Activated gamma-delta T cell (primary cell): Measurements from ENCODE around the gene CD47.

Source experiments
- DNase-seq: peaks from one replicate; lab custom pipeline; 2025; lab: John Stamatoyannopoulos, UW
- total RNA-seq, 2 donors: gene quantifications; one replicate each; lab custom pipeline; 2026; lab: John Stamatoyannopoulos, UW

Gene CD47
- total RNA-seq: 318 to 391 reads per million in 2 donors

DNA sequence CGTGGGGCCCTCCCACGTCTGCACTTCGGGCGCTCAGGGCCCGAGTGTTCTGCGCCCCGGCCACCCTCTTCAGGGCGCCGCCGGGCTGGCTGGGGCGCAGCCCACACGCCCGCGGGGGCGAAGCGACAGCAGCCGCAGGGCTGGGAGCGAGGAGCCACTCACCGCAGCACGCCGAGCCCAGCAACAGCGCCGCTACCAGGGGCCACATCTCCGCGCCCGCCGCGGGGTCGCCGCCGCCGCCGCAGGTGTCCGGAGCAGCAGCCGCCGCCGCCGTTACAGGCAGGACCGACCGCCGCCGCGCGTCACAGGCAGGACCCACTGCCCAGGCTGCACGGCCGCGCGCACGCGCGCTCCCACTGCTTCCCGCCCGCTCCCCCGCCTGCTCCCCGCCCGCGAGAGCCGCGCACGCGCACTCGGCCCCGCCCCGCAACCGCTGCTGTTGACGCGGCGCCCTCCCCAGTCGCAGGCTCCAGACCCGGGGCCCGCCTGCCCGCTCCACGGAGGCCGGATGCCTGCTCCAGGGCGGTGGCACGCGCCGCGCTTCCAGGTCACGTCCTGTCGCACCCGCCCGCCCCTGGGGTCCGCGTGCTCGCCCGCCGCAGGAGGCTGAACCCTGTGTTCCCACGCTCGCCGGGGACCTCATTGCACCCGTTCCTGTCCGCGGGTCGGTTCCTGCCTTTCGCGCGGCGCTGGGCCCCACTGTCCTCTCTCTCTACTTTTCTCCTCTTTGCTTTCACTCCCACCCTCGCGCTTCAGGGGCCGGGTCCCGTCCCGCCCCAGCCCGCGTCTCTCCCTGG is at the start of gene CD47:
Gene CD47 (minus strand): TSS at position 331 of the 797 bp plus-strand sequence. CDS start 123 bp downstream, at position 208.
- DNase-seq: peak; percentile 98

DNA sequence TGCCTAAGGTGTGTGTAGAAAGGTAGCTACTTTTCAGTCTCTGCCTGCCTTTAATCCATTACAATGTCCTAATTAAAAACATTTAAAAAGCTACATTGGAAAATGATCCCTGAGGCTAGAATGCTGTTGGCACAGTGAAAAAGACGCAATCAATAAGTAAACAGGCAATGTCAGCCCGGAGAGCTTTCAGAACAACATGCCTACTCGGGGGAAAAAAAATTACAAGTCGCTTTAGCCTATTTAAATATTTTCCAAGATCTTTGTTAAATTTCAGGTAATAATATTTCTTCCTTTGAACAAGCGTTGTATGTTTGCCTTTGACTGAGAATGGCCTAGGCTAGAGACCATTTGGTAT is 46.6 kb upstream of the CD47 start:
- no peak for DNase-seq

DNA sequence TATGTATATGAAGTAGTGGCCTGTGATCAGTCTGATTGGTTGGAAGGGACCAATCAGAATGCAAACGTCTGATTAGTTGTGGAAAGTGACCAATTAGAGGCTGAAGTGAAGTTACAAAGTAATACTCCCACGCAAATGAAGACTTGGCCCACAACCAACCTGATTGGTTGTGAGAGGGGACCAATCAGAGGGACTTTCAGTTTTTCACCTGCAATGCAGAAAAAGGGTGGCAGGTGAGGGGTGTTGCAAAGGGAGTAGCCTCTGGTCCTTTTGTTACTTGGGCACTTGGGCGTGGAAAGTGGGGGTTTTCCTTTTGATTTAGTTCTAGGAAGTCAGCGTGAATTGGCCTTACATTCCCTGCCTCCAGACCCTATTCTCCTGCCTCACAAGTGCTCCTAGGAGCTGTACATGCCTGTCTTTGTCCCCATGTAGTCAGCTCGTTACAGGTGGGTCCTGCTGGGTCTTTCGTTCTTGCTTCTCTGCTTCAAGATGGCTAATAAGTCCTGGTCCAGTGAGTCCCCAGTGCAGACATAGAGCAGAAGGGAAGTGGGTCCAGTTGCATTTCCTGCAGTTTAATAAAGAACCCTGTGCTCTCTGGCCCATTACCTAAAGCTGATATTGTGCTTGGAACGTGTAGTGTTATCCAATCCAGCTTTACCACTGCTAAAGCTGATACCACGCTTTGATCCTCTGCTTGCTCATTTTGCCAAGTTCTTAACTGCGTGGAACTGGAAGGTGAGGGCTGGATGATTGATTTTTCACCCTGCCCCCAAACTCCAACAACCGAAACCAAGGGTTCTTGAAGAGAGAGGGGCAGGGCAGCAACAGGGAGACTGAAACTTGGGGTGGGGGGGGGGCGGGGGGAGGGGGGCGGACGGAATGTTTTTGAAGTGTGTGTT is 46.0 kb upstream of the CD47 start:
- DNase-seq: no peak

DNA sequence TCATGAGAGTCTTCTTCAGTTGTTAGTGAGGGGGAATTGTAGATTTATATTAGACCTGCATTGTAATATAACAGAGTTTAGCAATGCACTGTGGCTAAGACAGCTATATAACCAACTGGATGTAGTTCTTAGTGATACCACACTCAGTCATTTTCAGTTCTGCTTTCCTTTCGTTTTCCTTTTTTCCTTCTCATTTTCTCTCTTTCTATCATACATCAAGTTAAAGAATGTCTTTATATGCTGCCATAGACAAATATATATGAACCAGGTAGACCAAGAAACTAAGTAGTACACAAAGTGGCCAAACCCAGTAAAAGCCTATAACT is 43.7 kb upstream of the CD47 start:
- no peak for DNase-seq

- no peak for DNase-seq
These were observed 43.2 kb upstream of the CD47 start for GRCh38 chr3:108133858-108134554.

DNA sequence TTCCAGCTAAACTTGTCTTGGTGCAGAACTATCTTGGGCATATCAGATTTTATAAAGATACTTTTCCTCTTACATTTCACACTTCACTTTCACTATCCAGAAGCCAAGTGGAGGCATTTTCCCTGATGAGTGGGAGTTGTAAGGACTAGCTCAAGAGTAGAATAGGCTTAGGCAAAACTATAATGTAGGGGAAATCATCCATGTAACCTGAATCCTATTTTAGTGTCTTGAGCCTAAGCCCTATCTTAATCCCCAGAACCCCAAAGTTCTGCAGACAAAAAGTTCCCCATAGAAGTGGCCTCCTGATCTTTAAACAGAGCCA is 42.2 kb upstream of the CD47 start:
- DNase-seq: no peak

DNA sequence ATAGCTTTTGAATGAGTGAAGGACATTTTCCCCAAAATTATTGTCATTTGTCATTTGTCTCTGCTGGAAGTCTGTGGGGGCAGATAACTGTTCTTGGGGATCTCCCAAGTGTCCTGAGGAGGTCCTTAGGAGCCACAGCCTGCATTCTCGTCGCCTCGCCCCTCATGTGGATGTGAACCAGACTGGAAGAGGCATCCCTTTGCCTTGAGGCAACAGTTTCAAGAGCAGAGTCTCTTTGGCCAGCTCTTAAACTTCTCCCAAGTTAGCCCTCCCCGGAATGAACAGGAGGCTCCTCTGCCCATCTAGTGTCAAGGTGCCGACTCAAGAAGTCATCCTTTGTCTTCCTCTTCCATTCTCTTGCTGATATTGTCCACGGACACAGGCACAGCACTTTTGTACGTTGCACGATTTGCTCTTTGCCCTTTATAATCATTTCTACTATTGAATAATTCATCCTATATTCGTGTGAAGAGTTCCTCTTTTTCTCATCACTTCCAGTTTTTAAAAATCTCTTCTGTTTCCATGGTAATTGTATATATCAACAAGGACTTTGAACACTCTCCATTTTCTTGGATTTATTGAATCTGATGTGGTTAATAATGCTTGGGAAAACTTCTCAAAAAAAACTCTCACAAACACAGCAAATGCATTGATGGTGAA is 40.8 kb upstream of the CD47 start:
- DNase-seq: no peak

DNA sequence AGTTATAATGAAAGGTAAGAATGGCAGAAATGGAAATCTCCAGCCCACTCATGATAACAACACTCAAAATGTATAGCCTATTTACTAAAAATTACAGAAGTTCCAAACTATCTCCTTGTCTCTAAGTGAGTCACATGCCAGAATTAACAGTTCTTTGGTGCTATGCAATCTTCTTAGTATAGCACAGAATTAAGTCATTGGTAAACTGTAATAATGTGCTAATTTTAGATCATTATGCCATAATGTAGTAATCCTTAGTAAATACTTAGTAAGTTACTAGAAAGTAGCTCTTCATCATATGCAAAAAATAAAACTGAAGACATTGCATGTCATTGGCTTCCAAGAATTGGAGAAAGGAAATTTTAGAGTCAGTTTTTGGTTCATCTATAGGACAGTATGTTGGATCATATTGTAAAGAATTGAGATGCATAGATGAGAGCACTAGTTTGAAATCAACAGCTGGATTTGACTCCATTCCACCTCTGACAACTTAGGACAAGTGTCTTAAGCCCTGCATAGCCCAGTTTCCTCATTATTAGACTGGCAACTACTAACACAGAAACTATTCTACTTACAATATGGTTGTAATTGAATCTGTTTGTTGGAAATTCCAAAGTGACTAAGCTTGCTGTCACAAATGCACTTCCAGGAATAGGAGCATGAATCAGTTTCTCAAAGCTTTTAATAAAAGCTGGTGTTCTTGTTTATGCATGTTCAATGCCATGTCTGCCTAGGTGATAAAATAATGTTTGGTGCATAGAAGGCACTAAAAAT is 40.1 kb upstream of the CD47 start:
- DNase-seq: no peak

- no peak for DNase-seq
These were observed 39.4 kb upstream of the CD47 start for GRCh38 chr3:108130236-108130635.

DNA sequence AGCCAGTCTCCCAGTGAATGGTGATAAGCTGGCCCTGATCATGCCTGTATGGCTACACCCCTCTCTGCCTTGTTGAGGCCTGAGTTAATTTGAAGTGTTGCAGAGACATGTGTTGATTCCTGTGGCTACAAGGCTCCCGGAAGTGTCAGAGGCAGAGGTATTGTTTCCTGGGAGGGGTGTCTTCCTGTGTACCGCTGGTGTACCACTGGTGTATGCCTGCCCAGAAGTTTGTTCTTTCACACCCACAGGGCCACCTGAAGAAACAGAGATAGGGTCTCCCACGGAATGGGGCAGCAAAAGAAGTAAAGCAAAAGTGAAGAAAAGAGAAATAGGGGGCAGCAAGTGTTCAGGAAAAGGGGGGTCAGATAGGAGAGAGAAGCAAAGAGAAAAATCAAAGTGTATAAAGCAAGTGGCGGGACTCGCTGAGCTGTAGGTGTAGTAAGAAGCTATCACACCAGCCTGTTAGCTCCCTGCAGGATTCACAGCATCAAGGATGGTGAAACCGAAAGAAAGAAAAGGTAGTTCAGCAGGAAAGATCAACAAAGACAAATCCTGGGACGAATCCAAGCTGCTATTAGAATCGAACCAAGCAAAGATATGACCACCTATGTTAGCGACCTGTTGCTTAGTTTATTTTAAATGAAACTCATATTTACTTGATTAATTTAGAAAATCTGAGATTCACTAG is 36.6 kb upstream of the CD47 start:
- DNase-seq: no peak

DNA sequence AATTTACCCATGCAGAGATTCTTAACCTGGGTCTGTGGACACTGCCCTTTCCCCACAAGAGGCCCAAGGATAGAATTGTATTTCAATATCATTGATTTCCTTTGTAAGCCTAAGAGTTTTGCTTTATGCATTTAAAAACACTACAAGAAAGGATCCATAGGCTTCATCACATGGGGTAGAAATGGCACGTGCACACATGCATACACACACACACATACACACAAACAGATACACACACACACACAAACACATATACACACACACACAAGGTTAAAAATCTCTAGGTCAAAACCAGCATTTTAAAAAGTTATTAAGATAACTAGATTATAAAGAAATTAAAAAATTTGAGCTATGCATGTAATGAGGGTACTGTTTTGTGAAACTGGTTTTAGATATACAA is 35.5 kb upstream of the CD47 start:
- no peak for DNase-seq

DNA sequence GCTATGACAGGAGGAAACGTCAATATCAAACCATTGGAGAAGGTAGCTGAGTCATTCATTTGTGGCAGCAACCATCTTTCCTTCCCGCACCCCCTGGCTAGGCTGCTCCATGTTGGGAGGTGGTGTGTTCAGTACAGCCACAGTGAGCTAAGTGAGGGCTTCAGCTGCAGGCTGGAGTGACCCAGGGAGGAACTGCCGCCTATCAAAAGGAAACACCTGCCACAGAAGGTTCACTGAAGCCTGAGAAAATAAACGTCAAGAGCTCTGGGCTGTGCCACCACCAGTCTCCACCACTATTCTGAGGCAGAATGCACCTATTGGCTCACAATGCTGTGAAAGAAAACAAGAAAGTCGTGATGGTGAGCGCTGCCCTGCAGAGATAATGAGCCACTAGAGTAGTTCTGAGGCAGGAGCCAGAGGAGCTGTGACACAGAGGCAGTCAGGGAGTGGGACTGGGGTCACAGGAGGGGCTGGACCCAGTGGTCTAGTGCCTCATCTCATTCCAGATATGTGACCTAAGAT is 34.8 kb upstream of the CD47 start:
- no peak for DNase-seq

- no peak for DNase-seq
These were observed 34.3 kb upstream of the CD47 start for GRCh38 chr3:108125153-108125543.

DNA sequence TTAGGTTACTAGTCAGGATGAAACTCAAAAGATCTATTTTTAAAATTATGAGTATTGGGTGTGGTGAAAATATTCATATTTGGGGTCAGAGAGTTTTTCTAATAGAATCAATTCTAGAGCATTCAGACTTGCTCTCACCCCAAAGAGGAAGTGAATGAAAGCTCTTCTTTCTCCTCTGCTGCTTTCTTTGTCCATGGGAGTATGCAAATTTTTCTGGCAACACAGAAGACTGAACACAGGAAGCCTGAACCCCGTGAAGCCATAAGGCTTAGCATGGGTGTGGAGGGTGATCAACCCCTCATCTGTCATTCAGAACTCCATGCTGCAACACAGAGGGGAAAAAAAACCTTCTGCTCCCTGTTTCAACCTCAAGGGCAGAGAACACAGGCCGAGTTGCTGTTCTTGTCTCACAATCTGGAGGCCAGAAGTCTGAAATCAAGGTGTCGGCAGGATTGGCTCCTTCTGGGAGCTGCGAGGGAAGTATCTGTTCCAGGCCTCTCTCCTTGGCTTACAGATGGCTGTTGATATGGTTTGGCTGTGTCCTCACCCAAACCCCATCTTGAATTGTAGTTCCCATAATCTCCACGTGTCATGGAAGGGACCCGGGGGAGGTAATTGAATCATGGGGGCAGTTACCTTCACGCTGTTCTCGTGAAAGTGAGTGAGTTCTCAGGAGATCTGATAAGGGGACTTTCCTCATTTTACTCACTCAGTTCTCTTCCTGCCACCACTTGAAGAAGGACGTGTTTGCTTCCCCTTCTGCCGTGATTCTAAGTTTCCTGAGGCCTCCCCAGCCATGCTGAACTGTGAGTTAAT is 33.7 kb upstream of the CD47 start:
- DNase-seq: no peak

GRCh38 chr3:108123326-108123725 is 32.5 kb upstream of the CD47 start:
- DNase-seq: no peak

DNA sequence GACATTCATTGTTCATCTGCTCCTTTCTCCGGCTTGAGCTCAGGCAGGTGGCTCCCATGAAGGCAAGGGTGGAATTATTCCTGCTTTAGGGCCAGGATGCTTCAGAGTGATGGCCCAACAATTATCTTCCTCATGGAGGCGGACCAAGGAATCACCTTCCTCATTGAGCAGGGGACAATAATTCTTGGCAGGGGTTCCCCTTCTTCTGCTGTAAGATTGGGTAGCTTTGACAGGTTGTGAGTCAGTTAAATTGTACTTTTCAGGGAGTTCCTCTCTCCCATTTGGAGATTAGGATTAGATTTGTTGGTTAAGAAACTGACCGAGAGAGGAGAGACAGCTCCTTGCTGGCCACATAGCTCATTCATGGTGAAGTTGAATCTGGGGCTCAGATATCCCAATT is 31.4 kb upstream of the CD47 start:
- DNase-seq: no peak

GRCh38 chr3:108119398-108120104 is 28.7 kb upstream of the CD47 start:
- no peak for DNase-seq

GRCh38 chr3:108118038-108118768 is 27.4 kb upstream of the CD47 start:
- DNase-seq: no peak
